ENCODE measurements around the gene ZMYND8. TPM values are rescaled to one million over a fixed set of nuclear protein-coding genes. Genes with fewer than 3 reads are reported as not detected.
"Not testable (repeated sequence)": the region's sequence is repeated elsewhere in the genome, so short reads cannot be mapped to it uniquely, and the experiment has no call there.

The ZMYND8 gene
- polyA plus RNA-seq, 1 donor from 2014 or later: 16.8 TPM

- no peak overlapping the region for H3K9ac ChIP-seq (ENCODE audit: low read length)
- no peaks in the 10 kb centered on the region for H3F3A ChIP-seq (ENCODE audit: insufficient read depth, low read length, poor library complexity, severe bottlenecking)
- TF ChIP-seq SMC3 (conservative IDR thresholded peaks at IDR 0.05; ENCODE audit: poor library complexity): no peak
- TF ChIP-seq MXI1 (conservative IDR thresholded peaks at IDR 0.05; ENCODE audit: poor library complexity, severe bottlenecking): no peak
- no peak for TF ChIP-seq CTCF (IDR thresholded peaks at IDR 0.05; ENCODE audit: poor library complexity, severe bottlenecking)
- TF ChIP-seq RAD21 (conservative IDR thresholded peaks at IDR 0.05): no peak
- no peak for TF ChIP-seq TAF1 (IDR thresholded peaks at IDR 0.05; ENCODE audit: low read depth)
- TF ChIP-seq REST (IDR thresholded peaks at IDR 0.05; ENCODE audit: borderline replicate concordance): no peak
- TF ChIP-seq EP300 (conservative IDR thresholded peaks at IDR 0.05; ENCODE audit: poor library complexity, severe bottlenecking): no peak
- no peak for TF ChIP-seq EZH2 (IDR thresholded peaks at IDR 0.05; ENCODE audit: borderline replicate concordance, insufficient read depth, low read length, poor library complexity, severe bottlenecking)
- no peak for TF ChIP-seq POLR2AphosphoS5 (IDR thresholded peaks at IDR 0.05)
- H3K36me3 ChIP-seq (ENCODE audit: insufficient read depth, low read length): peaks cover 8% of the 10 kb centered on the region
- H3K4me2 ChIP-seq (ENCODE audit: low read length): no peak overlapping the region
- H4K20me1 ChIP-seq (ENCODE audit: insufficient read depth): no peaks in the 10 kb centered on the region
- no peaks in the 10 kb centered on the region for H3K27me3 ChIP-seq (ENCODE audit: insufficient read depth, low read depth, low read length)
- no peak overlapping the region for H2AFZ ChIP-seq (ENCODE audit: low read depth, low read length)
- H3K27ac ChIP-seq (ENCODE audit: low read length): no peak overlapping the region
- H3K79me2 ChIP-seq (replicated peaks; ENCODE audit: insufficient read depth, low read length): no peaks in the 10 kb centered on the region
- no peaks in the 10 kb centered on the region for H3K9me2 ChIP-seq (ENCODE audit: insufficient read depth, low read length)
- no peak overlapping the region for H3K4me3 ChIP-seq (ENCODE audit: low read length)
- H3K9me3 ChIP-seq (ENCODE audit: low read length): no peaks in the 10 kb centered on the region
Measured at GRCh38 chr20:47206962-47207641, 149.4 kb downstream of the ZMYND8 start.

GRCh38 chr20:47206552-47206951 is 149.9 kb downstream of the ZMYND8 start:
- H3K9me3 ChIP-seq (ENCODE audit: low read length); H3K9me2 ChIP-seq (ENCODE audit: insufficient read depth, low read length); H3K27ac ChIP-seq (ENCODE audit: low read length); H3K27me3 ChIP-seq (ENCODE audit: insufficient read depth, low read depth, low read length); H4K20me1 ChIP-seq (ENCODE audit: insufficient read depth); H3K9ac ChIP-seq (ENCODE audit: low read length); H3K4me2 ChIP-seq (ENCODE audit: low read length); H3K36me3 ChIP-seq (ENCODE audit: insufficient read depth, low read length); H3K79me2 ChIP-seq (replicated peaks; ENCODE audit: insufficient read depth, low read length); H2AFZ ChIP-seq (ENCODE audit: low read depth, low read length); H3F3A ChIP-seq (ENCODE audit: insufficient read depth, low read length, poor library complexity, severe bottlenecking); H3K4me3 ChIP-seq (ENCODE audit: low read length): not testable (repeated sequence)
